HepG2 (cell line): ENCODE measurements around the gene GDF9. TPM values are rescaled to one million over a fixed set of nuclear protein-coding genes. Genes with fewer than 3 reads are reported as not detected.

Experiments
- DNMT1 ChIP-seq: sonication (generic); formaldehyde crosslinking; IDR thresholded peaks from 2 replicates; pipeline ENCODE4 v1.5.1; 2020; ENCODE audit warnings: mild to moderate bottlenecking, missing genetic modification reagents
- GLI4 ChIP-seq: sonication (generic); formaldehyde crosslinking; IDR thresholded peaks from 2 replicates; pipeline ENCODE4 v1.5.1; 2020; ENCODE audit warnings: missing genetic modification reagents, mild to moderate bottlenecking, moderate library complexity, borderline replicate concordance
- HNF4G ChIP-seq, 2 experiments: sonication (generic) in 1 of 2; formaldehyde crosslinking in 1 of 2; IDR thresholded peaks; 2 replicates each; pipeline versions ENCODE4 v1.4.0 to v1.6.1; 2011 to 2020; ENCODE audit warnings: borderline replicate concordance in 2 of 2, low read depth in 2 of 2, mild to moderate bottlenecking in 2 of 2, low read length in 1 of 2, missing genetic modification reagents in 1 of 2, moderate library complexity in 1 of 2
- HOXA7 ChIP-seq: sonication (generic); formaldehyde crosslinking; IDR thresholded peaks from 2 replicates; pipeline ENCODE4 v1.8.1; 2022; ENCODE audit warnings: mild to moderate bottlenecking, missing genetic modification reagents, moderate library complexity
- MIER2 ChIP-seq: IDR thresholded peaks from 2 replicates; pipeline ENCODE4 v1.6.1; 2016; ENCODE audit warnings: missing biosample characterization, missing genetic modification reagents
- NFYC ChIP-seq: IDR thresholded peaks from 2 replicates; pipeline ENCODE4 v1.6.1; 2016; ENCODE audit warnings: missing genetic modification reagents, missing compliant biosample characterization
- RBAK ChIP-seq: sonication (generic); formaldehyde crosslinking; IDR thresholded peaks from 2 replicates; pipeline ENCODE4 v1.5.1; 2020; ENCODE audit warnings: mild to moderate bottlenecking, missing genetic modification reagents
- SRY ChIP-seq: sonication (generic); formaldehyde crosslinking; IDR thresholded peaks from 2 replicates; pipeline ENCODE4 v1.8.0; 2022; ENCODE audit warnings: mild to moderate bottlenecking, missing genetic modification reagents
- ZNF570 ChIP-seq: sonication (generic); formaldehyde crosslinking; IDR thresholded peaks from 2 replicates; pipeline ENCODE4 v1.4.0; 2020; ENCODE audit warnings: mild to moderate bottlenecking, missing genetic modification reagents, borderline replicate concordance
- ZNF589 ChIP-seq: sonication (generic); formaldehyde crosslinking; conservative IDR thresholded peaks from 2 replicates; pipeline ENCODE4 v1.8.0; 2022; ENCODE audit warnings: mild to moderate bottlenecking, moderate library complexity, missing genetic modification reagents
- ZNF709 ChIP-seq: sonication (generic); formaldehyde crosslinking; IDR thresholded peaks from 2 replicates; pipeline ENCODE4 v1.5.0; 2020; ENCODE audit warnings: mild to moderate bottlenecking, missing genetic modification reagents
- ZNF772 ChIP-seq: sonication (generic); formaldehyde crosslinking; IDR thresholded peaks from 2 replicates; pipeline ENCODE4 v1.5.0; 2020; ENCODE audit warnings: mild to moderate bottlenecking, missing genetic modification reagents
- polyA plus RNA-seq, 8 experiments: library from polyadenylated mRNA; depleted of rRNA in 3 of 8; stranded (reverse) in 7 of 8; unstranded in 1 of 8; fragments of >200 nt; fragmentation: Illumina TruSeq in 4 of 8; extraction: Trizol in 4 of 8; gene quantifications; 2 replicates each; pipeline versions ENCODE4 v1.2.1 to v1.2.3, GENCODE V29; 2011 to 2016; ENCODE audit warnings: low read depth in 4 of 8, missing spikeins in 1 of 8, mixed read lengths in 1 of 8; ENCODE audit not compliant: insufficient read depth in 1 of 8
- total RNA-seq, 5 experiments: library from RNA; depleted of rRNA; stranded (reverse); fragments of >200 nt; fragmentation: Illumina TruSeq; extraction: Trizol; gene quantifications; 2 replicates each; pipeline ENCODE4 v1.2.3, GENCODE V29; 2016; ENCODE audit warnings: low read depth in 1 of 5
- TF ChIP-seq, protein P1 (sequence below): sonication (generic); formaldehyde crosslinking; IDR thresholded peaks from 2 replicates; pipeline ENCODE4 v1.5.1; 2020; ENCODE audit warnings: mild to moderate bottlenecking, missing genetic modification reagents, moderate library complexity
- TF ChIP-seq, protein P2 (sequence below): sonication (generic); formaldehyde crosslinking; IDR thresholded peaks from 2 replicates; pipeline ENCODE4 v1.8.0; 2022; ENCODE audit warnings: mild to moderate bottlenecking, missing genetic modification reagents
- TF ChIP-seq, protein P3 (sequence below): IDR thresholded peaks from 2 replicates; pipeline ENCODE4 v1.6.1; 2016; ENCODE audit warnings: control low read depth
- TF ChIP-seq, protein P4 (sequence below): IDR thresholded peaks from 2 replicates; pipeline ENCODE4 v1.6.1; 2016; ENCODE audit warnings: low read depth
- TF ChIP-seq, protein P5 (sequence below): sonication (generic); formaldehyde crosslinking; conservative IDR thresholded peaks from 2 replicates; pipeline ENCODE4 v1.8.0; 2022; ENCODE audit warnings: low read depth, missing genetic modification reagents
- TF ChIP-seq, protein P6 (sequence below): sonication (generic); formaldehyde crosslinking; IDR thresholded peaks from 2 replicates; pipeline ENCODE4 v1.8.0; 2022; ENCODE audit warnings: low read depth, missing genetic modification reagents

Gene GDF9
- total and polyA plus RNA-seq, 2 of the 13 experiments (the other 11 are each of a cell fraction or from before 2014, with no cell fraction given): 0.33 to 0.38 TPM

DNA sequence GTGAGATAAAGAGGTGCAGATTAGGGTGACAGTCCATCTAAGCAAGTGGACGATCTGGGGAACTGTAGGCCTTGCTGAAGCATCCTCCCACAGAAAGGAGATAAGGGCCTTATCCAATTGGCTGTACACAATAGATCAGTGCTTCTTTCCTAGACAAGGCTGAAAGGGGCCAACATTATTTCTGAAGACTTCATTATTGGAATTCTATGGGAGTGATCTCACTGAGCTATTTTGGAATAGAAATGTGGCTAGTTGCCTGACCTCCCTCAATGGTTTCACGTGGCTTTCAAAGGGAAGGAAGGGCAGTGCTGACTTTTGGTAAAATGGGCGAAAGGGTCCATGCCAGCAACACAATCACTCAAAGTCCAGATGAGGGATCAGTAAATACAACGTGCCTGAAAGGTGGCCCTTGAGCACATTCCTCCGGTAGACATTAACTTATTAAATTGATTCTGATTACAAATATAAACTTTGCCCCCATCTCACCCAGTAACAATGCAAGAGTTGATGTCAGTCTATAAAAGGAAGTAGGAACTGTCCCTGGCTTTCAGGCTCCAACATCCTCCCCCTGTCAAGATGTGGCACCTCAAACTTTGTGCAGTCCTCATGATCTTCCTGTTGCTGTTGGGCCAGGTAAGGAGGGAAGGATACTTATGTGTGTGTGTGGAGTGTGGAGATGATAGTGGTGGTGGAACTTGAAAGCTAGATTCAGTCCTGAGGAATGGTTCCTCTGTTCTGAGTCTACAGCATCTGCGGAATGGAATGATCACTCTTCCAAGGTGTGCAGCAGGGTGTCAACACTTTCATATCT lies 7.1 kb upstream of the GDF9 start, which contains the start of gene LEAP2 (continued):
- TF ChIP-seq ZNF709 (CRISPR knock-in tag) (peak; percentile 76; the same call in 1 of the 2 replicates), SRY (CRISPR knock-in tag) (peak; percentile 30; the same call in 1 of the 2 replicates), NFYC (CRISPR knock-in tag) (0 out of 2 replicates have a peak, but pooled peaks have one; percentile 24), ZNF570 (CRISPR knock-in tag) (no peak), HOXA7 (CRISPR knock-in tag) (0 out of 2 replicates have a peak, but pooled peaks have one; percentile 74), ZNF772 (no peak), HNF4G (IDR thresholded peaks at IDR 0.05; ENCODE audit: borderline replicate concordance, low read depth, low read length) (peak; percentile 86), HNF4G (CRISPR knock-in tag; IDR thresholded peaks at IDR 0.05; ENCODE audit: borderline replicate concordance, low read depth) (peak; percentile 66; the same call in 1 of the 2 replicates), ZNF589 (CRISPR knock-in tag) (peak; percentile 74; the same call in 1 of the 2 replicates), MIER2 (CRISPR knock-in tag) (peak; percentile 6; the same call in 1 of the 2 replicates), DNMT1 (CRISPR knock-in tag) (0 out of 2 replicates have a peak, but pooled peaks have one; percentile 65), RBAK (CRISPR knock-in tag) (no peak), GLI4 (CRISPR knock-in tag) (no peak)
- TF ChIP-seq, protein P1, sequence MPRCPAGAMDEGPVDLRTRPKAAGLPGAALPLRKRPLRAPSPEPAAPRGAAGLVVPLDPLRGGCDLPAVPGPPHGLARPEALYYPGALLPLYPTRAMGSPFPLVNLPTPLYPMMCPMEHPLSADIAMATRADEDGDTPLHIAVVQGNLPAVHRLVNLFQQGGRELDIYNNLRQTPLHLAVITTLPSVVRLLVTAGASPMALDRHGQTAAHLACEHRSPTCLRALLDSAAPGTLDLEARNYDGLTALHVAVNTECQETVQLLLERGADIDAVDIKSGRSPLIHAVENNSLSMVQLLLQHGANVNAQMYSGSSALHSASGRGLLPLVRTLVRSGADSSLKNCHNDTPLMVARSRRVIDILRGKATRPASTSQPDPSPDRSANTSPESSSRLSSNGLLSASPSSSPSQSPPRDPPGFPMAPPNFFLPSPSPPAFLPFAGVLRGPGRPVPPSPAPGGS (CRISPR knock-in tag): no peak
- TF ChIP-seq, protein P2, sequence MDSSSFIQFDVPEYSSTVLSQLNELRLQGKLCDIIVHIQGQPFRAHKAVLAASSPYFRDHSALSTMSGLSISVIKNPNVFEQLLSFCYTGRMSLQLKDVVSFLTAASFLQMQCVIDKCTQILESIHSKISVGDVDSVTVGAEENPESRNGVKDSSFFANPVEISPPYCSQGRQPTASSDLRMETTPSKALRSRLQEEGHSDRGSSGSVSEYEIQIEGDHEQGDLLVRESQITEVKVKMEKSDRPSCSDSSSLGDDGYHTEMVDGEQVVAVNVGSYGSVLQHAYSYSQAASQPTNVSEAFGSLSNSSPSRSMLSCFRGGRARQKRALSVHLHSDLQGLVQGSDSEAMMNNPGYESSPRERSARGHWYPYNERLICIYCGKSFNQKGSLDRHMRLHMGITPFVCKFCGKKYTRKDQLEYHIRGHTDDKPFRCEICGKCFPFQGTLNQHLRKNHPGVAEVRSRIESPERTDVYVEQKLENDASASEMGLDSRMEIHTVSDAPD (CRISPR knock-in tag): peak; percentile 97
- TF ChIP-seq, protein P3, sequence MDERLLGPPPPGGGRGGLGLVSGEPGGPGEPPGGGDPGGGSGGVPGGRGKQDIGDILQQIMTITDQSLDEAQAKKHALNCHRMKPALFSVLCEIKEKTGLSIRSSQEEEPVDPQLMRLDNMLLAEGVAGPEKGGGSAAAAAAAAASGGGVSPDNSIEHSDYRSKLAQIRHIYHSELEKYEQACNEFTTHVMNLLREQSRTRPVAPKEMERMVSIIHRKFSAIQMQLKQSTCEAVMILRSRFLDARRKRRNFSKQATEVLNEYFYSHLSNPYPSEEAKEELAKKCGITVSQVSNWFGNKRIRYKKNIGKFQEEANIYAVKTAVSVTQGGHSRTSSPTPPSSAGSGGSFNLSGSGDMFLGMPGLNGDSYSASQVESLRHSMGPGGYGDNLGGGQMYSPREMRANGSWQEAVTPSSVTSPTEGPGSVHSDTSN (CRISPR knock-in tag): no peak
- TF ChIP-seq, protein P4, sequence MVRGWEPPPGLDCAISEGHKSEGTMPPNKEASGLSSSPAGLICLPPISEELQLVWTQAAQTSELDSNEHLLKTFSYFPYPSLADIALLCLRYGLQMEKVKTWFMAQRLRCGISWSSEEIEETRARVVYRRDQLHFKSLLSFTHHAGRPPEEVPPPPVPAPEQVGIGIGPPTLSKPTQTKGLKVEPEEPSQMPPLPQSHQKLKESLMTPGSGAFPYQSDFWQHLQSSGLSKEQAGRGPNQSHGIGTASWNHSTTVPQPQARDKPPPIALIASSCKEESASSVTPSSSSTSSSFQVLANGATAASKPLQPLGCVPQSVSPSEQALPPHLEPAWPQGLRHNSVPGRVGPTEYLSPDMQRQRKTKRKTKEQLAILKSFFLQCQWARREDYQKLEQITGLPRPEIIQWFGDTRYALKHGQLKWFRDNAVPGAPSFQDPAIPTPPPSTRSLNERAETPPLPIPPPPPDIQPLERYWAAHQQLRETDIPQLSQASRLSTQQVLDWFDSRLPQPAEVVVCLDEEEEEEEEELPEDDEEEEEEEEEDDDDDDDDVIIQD (CRISPR knock-in tag): peak; percentile 58; the same call in 1 of the 2 replicates
- TF ChIP-seq, protein P5, sequence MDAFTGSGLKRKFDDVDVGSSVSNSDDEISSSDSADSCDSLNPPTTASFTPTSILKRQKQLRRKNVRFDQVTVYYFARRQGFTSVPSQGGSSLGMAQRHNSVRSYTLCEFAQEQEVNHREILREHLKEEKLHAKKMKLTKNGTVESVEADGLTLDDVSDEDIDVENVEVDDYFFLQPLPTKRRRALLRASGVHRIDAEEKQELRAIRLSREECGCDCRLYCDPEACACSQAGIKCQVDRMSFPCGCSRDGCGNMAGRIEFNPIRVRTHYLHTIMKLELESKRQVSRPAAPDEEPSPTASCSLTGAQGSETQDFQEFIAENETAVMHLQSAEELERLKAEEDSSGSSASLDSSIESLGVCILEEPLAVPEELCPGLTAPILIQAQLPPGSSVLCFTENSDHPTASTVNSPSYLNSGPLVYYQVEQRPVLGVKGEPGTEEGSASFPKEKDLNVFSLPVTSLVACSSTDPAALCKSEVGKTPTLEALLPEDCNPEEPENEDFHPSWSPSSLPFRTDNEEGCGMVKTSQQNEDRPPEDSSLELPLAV (CRISPR knock-in tag): peak; percentile 85; the same call in 1 of the 2 replicates
- TF ChIP-seq, protein P6, sequence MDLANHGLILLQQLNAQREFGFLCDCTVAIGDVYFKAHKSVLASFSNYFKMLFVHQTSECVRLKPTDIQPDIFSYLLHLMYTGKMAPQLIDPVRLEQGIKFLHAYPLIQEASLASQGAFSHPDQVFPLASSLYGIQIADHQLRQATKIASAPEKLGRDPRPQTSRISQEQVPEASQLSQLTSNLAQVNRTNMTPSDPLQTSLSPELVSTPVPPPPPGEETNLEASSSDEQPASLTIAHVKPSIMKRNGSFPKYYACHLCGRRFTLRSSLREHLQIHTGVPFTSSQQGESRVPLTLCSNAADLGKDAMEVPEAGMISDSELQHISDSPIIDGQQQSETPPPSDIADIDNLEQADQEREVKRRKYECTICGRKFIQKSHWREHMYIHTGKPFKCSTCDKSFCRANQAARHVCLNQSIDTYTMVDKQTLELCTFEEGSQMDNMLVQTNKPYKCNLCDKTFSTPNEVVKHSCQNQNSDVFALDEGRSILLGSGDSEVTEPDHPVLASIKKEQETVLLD (CRISPR knock-in tag): 0 out of 2 replicates have a peak, but pooled peaks have one; percentile 31
